Osteocyte (in vitro differentiated cells): ENCODE results near the gene PALM. TPM values are rescaled to one million over a fixed set of nuclear protein-coding genes. Genes with fewer than 3 reads are reported as not detected.
"Not testable (repeated sequence)": the region's sequence is repeated elsewhere in the genome, so short reads cannot be mapped to it uniquely, and the experiment has no call there.

Experiments used
- DNase-seq: peaks from one replicate; pipeline ENCODE4 v3.0.0; 2021; ENCODE audit warnings: mixed read lengths; ENCODE audit not compliant: unreplicated experiment; ENCODE audit errors: extremely low spot score
- H3K27ac Mint-ChIP-seq: one replicate; pipeline ENCODE4 v1.8.0; 2021; ENCODE audit warnings: mild to moderate bottlenecking, mixed read lengths; ENCODE audit not compliant: unreplicated experiment
- H3K27me3 Mint-ChIP-seq: one replicate; pipeline ENCODE4 v1.8.0; 2021; ENCODE audit warnings: mixed read lengths; ENCODE audit not compliant: unreplicated experiment
- H3K36me3 Mint-ChIP-seq: one replicate; pipeline ENCODE4 v1.8.0; 2021; ENCODE audit warnings: mixed read lengths; ENCODE audit not compliant: unreplicated experiment
- H3K4me1 Mint-ChIP-seq: one replicate; pipeline ENCODE4 v1.8.0; 2021; ENCODE audit warnings: mixed read lengths; ENCODE audit not compliant: unreplicated experiment
- H3K4me3 Mint-ChIP-seq: one replicate; pipeline ENCODE4 v1.8.0; 2021; ENCODE audit warnings: mild to moderate bottlenecking, moderate library complexity, mixed read lengths; ENCODE audit not compliant: unreplicated experiment
- H3K9me3 Mint-ChIP-seq: one replicate; pipeline ENCODE4 v1.8.0; 2021; ENCODE audit warnings: mixed read lengths; ENCODE audit not compliant: unreplicated experiment
- total RNA-seq: library from RNA; stranded (reverse); gene quantifications from 2 replicates; pipeline ENCODE4 v1.2.1, GENCODE V29; 2021
- TF ChIP-seq, protein P1 (sequence below): fragments of 200-600 bp; sonication (generic); IDR thresholded peaks from 2 replicates; pipeline ENCODE4 v1.5.0; 2021; ENCODE audit warnings: antibody characterized with exemption, mild to moderate bottlenecking, moderate library complexity

Gene PALM
- total RNA-seq, 1 donor from 2014 or later, result 236 TPM

GRCh38 chr19:739998-740715 lies 31.4 kb downstream of the PALM start:
- TF ChIP-seq, protein P1, sequence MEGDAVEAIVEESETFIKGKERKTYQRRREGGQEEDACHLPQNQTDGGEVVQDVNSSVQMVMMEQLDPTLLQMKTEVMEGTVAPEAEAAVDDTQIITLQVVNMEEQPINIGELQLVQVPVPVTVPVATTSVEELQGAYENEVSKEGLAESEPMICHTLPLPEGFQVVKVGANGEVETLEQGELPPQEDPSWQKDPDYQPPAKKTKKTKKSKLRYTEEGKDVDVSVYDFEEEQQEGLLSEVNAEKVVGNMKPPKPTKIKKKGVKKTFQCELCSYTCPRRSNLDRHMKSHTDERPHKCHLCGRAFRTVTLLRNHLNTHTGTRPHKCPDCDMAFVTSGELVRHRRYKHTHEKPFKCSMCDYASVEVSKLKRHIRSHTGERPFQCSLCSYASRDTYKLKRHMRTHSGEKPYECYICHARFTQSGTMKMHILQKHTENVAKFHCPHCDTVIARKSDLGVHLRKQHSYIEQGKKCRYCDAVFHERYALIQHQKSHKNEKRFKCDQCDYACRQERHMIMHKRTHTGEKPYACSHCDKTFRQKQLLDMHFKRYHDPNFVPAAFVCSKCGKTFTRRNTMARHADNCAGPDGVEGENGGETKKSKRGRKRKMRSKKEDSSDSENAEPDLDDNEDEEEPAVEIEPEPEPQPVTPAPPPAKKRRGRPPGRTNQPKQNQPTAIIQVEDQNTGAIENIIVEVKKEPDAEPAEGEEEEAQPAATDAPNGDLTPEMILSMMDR, result no peak
- DNase-seq, result no peak
- Mint-ChIP-seq H3K27ac (no peak overlapping the region), H3K4me3 (no peak overlapping the region), H3K4me1 (peaks cover 4% of the 10 kb centered on the region), H3K36me3 (peaks cover 22% of the 10 kb centered on the region), H3K9me3 (no peaks in the 10 kb centered on the region), H3K27me3 (no peaks in the 10 kb centered on the region)

DNA sequence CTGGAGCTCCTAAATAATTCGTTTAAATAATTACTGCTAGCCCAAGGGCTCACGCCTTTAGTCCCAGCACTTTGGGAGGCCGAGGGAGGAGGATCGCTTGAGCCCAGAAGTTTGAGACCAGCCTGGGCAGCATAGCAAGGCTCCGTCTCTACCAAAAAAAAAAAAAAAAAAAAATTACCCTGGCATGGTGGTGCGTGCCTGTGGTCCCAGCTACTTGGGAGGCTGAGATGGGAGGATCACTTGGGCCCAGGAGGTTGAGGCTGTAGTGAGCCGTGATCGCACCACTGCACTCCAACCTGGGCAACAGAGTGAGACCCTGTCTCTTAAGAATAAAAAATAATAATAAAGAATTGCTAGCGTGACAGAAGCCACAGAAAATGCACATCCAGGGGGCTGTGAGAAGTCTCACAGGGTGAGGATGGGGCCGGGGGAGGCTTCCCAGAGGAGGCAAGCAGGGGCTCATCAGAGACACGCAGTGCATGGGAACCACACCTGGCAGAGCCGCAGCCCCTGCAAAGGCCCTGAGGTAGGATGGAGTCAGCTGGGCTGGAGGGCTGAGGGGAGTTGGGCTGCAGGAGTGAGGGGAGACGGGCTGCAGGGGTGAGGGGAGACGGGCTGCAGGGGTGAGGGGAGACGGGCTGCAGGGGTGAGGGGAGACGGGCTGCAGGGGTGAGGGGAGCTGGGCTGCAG lies 32.2 kb downstream of the PALM start:
- not testable (repeated sequence) for H3K4me3 Mint-ChIP-seq, DNase-seq, H3K4me1 Mint-ChIP-seq, H3K27me3 Mint-ChIP-seq, H3K9me3 Mint-ChIP-seq, H3K27ac Mint-ChIP-seq
- H3K36me3 Mint-ChIP-seq, result peaks cover 23% of the 10 kb centered on the region

GRCh38 chr19:741506-742131 lies 32.9 kb downstream of the PALM start:
- DNase-seq, result no peak
- Mint-ChIP-seq H3K27ac (no peak overlapping the region), H3K27me3 (no peaks in the 10 kb centered on the region), H3K9me3 (no peaks in the 10 kb centered on the region), H3K4me1 (peaks cover 4% of the 10 kb centered on the region), H3K36me3 (peaks cover 19% of the 10 kb centered on the region), H3K4me3 (no peak overlapping the region)
- TF ChIP-seq, protein P1, result peak; percentile 19

DNA sequence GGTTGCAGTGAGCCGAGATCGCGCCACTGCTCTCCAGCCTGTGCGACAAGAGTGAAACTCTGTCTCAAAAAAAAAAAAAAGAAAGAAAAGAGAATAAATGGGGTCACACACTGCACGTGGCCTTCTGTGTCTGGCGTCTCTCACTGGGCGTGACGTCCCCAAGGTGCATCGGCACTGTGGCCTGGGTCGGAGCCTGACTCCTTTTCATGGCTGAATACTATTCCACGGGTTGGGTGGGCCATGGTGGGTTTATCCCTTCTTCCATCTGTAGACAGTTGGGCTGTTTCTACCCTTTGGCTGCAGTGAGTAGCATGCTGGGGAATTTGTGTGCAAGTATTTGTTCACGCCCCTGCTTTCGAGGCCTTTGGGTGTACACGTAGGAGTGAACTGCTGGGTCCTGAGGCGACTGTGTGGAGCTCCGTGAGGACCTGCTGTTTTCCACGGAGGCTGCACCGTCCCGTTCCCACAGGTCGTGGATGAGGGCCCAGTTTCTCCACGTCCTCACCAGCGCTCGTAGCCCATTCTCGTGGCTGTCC lies 33.9 kb downstream of the PALM start:
- H3K4me3 Mint-ChIP-seq, result no peak overlapping the region
- TF ChIP-seq, protein P1, result no peak
- H3K36me3 Mint-ChIP-seq, result peaks cover 18% of the 10 kb centered on the region
- H3K27ac Mint-ChIP-seq, result no peak overlapping the region
- peaks cover 3% of the 10 kb centered on the region for H3K4me1 Mint-ChIP-seq
- no peak for DNase-seq
- no peaks in the 10 kb centered on the region for H3K27me3 Mint-ChIP-seq
- no peaks in the 10 kb centered on the region for H3K9me3 Mint-ChIP-seq

- no peak overlapping the region for H3K4me3 Mint-ChIP-seq
- no peak overlapping the region for H3K27ac Mint-ChIP-seq
- no peaks in the 10 kb centered on the region for H3K4me1 Mint-ChIP-seq
- H3K27me3 Mint-ChIP-seq, result no peaks in the 10 kb centered on the region
- TF ChIP-seq, protein P1, result no peak
- H3K9me3 Mint-ChIP-seq, result no peaks in the 10 kb centered on the region
- peaks cover 20% of the 10 kb centered on the region for H3K36me3 Mint-ChIP-seq
- DNase-seq, result no peak
Observed at GRCh38 chr19:743168-743687, 34.5 kb downstream of the PALM start.

- H3K36me3 Mint-ChIP-seq, result peaks cover 20% of the 10 kb centered on the region
Observed at GRCh38 chr19:745138-745537, 36.4 kb downstream of the PALM start.

More at GRCh38 chr19:745138-745537, 36.4 kb downstream of the PALM start:
- not testable (repeated sequence) for H3K4me1 Mint-ChIP-seq, H3K27me3 Mint-ChIP-seq, DNase-seq, H3K9me3 Mint-ChIP-seq, H3K4me3 Mint-ChIP-seq, H3K27ac Mint-ChIP-seq
